K562 (cell line): ENCODE data around the gene TLE3. TPM values are rescaled to one million over a fixed set of nuclear protein-coding genes. Genes with fewer than 3 reads are reported as not detected.

Source experiments
- ATAC-seq: fragments of 200-7000 bp; cut with Tn5 transposase; 3 replicates; pipeline ENCODE4 v1.9.1; 2020; ENCODE audit warnings: moderate library complexity
- BruUV-seq: library from RNA; stranded (reverse); fragments of 400-500 nt; replicated peaks from 2 replicates; lab custom pipeline; 2021; lab: Mats Ljungman, UMichigan
- CTCF ChIA-PET: fragments of 300-600 bp; formaldehyde crosslinking; extraction: SDS; loops from one replicate; lab custom pipeline; 2021; ENCODE audit warnings: low intra/inter-chr PET ratio; lab: Yijun Ruan, JAX
- POLR2A ChIA-PET: fragments of 300-600, 350-650 bp; sonication (Branson Sonifier 250); formaldehyde crosslinking; extraction: SDS; loops from one replicate; lab custom pipeline; 2021; ENCODE audit warnings: antibody characterized with exemption, inconsistent platforms; lab: Yijun Ruan, JAX
- DNase-seq, 4 experiments: peaks; one replicate each; pipeline versions ENCODE4 v3.0.0 to v3.0.0-alpha.2; 2011 to 2018; ENCODE audit warnings: low spot score in 3 of 4, mixed read lengths in 3 of 4; ENCODE audit errors: extremely low read depth in 1 of 4
- FAIRE-seq: peaks from 2 replicates; lab custom pipeline; 2011; peaks lifted over from hg19 to GRCh38; lab: Jason Lieb, UNC
- H2AFZ ChIP-seq: 2 replicates; pipeline ENCODE4 v1.6.0; 2011; ENCODE audit warnings: low read depth, low read length, control low read depth, inconsistent platforms
- H3K27ac ChIP-seq: fragments of 200-600 bp; 3 replicates; pipeline ENCODE4 v1.8.0; 2011; ENCODE audit warnings: low read depth, mild to moderate bottlenecking, control low read depth, inconsistent platforms, low read length, moderate library complexity, mixed read lengths; ENCODE audit errors: extremely low read depth
- H3K27me3 ChIP-seq, 2 experiments: fragments of 300-600 bp in 1 of 2; 2 replicates in 1 of 2; 3 replicates in 1 of 2; pipeline versions ENCODE4 v1.6.0 to v1.8.0; 2011; ENCODE audit warnings: inconsistent platforms in 2 of 2, low read length in 2 of 2, mild to moderate bottlenecking in 1 of 2, mixed read lengths in 1 of 2, moderate library complexity in 1 of 2; ENCODE audit not compliant: control insufficient read depth in 2 of 2, insufficient read depth in 2 of 2
- H3K36me3 ChIP-seq: fragments of 300-600 bp; 3 replicates; pipeline ENCODE4 v1.8.0; 2011; ENCODE audit warnings: mild to moderate bottlenecking, low read length, inconsistent platforms; ENCODE audit not compliant: control insufficient read depth, insufficient read depth
- H3K4me1 ChIP-seq, 2 experiments: fragments of 200-600 bp in 1 of 2; replicated peaks in 1 of 2; 2 replicates in 1 of 2; 3 replicates in 1 of 2; pipeline versions ENCODE4 v1.5.1 to v1.8.0; 2011; ENCODE audit warnings: inconsistent platforms in 2 of 2, low read length in 2 of 2, mild to moderate bottlenecking in 1 of 2, mixed read lengths in 1 of 2, moderate library complexity in 1 of 2; ENCODE audit not compliant: control insufficient read depth in 2 of 2, insufficient read depth in 2 of 2
- H3K4me2 ChIP-seq: 2 replicates; pipeline ENCODE4 v1.6.1; 2011; ENCODE audit warnings: low read length, control low read depth, inconsistent platforms, mixed read lengths; ENCODE audit not compliant: insufficient read depth
- H3K4me3 ChIP-seq: fragments of 200-600 bp; sonication (generic), shearing (Covaris generic); 2 replicates; pipeline ENCODE4 v1.5.1; 2016; ENCODE audit warnings: control low read depth, inconsistent platforms
- H3K79me2 ChIP-seq: fragments of 200-600 bp; 3 replicates; pipeline ENCODE4 v1.8.0; 2011; ENCODE audit warnings: low read length, inconsistent platforms; ENCODE audit not compliant: control insufficient read depth, insufficient read depth
- H3K9ac ChIP-seq, 2 experiments: 2 replicates each; pipeline versions ENCODE4 v1.6.0 to v1.6.1; 2011; ENCODE audit warnings: low read depth in 2 of 2, low read length in 2 of 2, control low read depth in 1 of 2, inconsistent platforms in 1 of 2, mild to moderate bottlenecking in 1 of 2, mixed read lengths in 1 of 2; ENCODE audit not compliant: insufficient read depth in 1 of 2
- H3K9me1 ChIP-seq: one replicate; pipeline ENCODE4 v1.6.0; 2011; ENCODE audit warnings: inconsistent platforms, mild to moderate bottlenecking, low read length, moderate library complexity; ENCODE audit not compliant: control insufficient read depth, insufficient read depth
- H3K9me3 ChIP-seq: replicated peaks from 2 replicates; pipeline ENCODE4 v1.5.1; 2011; ENCODE audit warnings: low read depth, low read length, inconsistent platforms; ENCODE audit not compliant: control insufficient read depth, insufficient read depth
- H4K20me1 ChIP-seq: replicated peaks from 2 replicates; pipeline ENCODE4 v1.6.1; 2011; ENCODE audit warnings: low read length, inconsistent platforms, mixed read lengths; ENCODE audit not compliant: control insufficient read depth, insufficient read depth
- BCOR ChIP-seq: fragments of 450-650 bp; IDR thresholded peaks from 2 replicates; pipeline ENCODE4 v1.6.1; 2016
- ELF4 ChIP-seq: fragments of 450-650 bp; formaldehyde crosslinking; IDR thresholded peaks from 2 replicates; pipeline ENCODE4 v1.4.0; 2022; ENCODE audit warnings: missing genetic modification characterization
- FOXA1 ChIP-seq: fragments of 450-650 bp; IDR thresholded peaks from 2 replicates; pipeline ENCODE4 v1.6.1; 2016; ENCODE audit warnings: mild to moderate bottlenecking, borderline replicate concordance
- OTX1 ChIP-seq: fragments of 450-650 bp; formaldehyde crosslinking; IDR thresholded peaks from 2 replicates; pipeline ENCODE4 v1.4.0; 2022; ENCODE audit warnings: mild to moderate bottlenecking
- RBM25 ChIP-seq: fragments of 200-400 bp; formaldehyde crosslinking; IDR thresholded peaks from 2 replicates; pipeline ENCODE4 v1.6.1; 2018; ENCODE audit warnings: low read length, low read depth, moderate library complexity; ENCODE audit not compliant: severe bottlenecking
- SAP30 ChIP-seq: fragments of 200-600 bp; sonication (generic); IDR thresholded peaks from 2 replicates; pipeline ENCODE4 v1.6.1; 2012; ENCODE audit warnings: borderline replicate concordance, low read depth, mild to moderate bottlenecking, moderate library complexity, low read length, control low read depth, inconsistent platforms; ENCODE audit not compliant: insufficient read depth, poor library complexity, severe bottlenecking
- ZFP36 ChIP-seq: fragments of 150-350 bp; IDR thresholded peaks from 2 replicates; pipeline ENCODE4 v1.6.1; 2018; ENCODE audit warnings: low read length, low read depth; ENCODE audit not compliant: partially characterized antibody
- ZNF23 ChIP-seq: fragments of 250-450 bp; sonication (Bioruptor Pico); IDR thresholded peaks from 2 replicates; pipeline ENCODE4 v1.4.0; 2020; ENCODE audit warnings: mild to moderate bottlenecking
- ZNF436 ChIP-seq: fragments of 250-450, 450-650 bp; sonication (Bioruptor Pico); formaldehyde crosslinking; IDR thresholded peaks from 2 replicates; pipeline ENCODE4 v1.7.0; 2020; ENCODE audit warnings: mild to moderate bottlenecking
- WGBS: fragments of 100-300 bp; shearing (Covaris generic); methylation state at CpG from one replicate; pipeline ENCODE4 v1.1.6; 2016; ENCODE audit warnings: low coverage, mixed read lengths; ENCODE audit not compliant: insufficient coverage; ENCODE audit errors: missing lambda C conversion rate; 5-methylcytosine and 5-hydroxymethylcytosine counted together
- in situ Hi-C: fragments of 300-500 bp; cut with MboI; formaldehyde crosslinking; loops from 4 replicates; pipeline ENCODE4 v1.15.0; 2018; ENCODE audit warnings: inconsistent platforms, mixed read lengths
- intact Hi-C: fragments of 100-400 bp; cut with micrococcal nuclease; formaldehyde crosslinking; loops from 2 replicates; pipeline ENCODE4 v1.14.2; 2022
- polyA plus RNA-seq, 8 experiments: library from polyadenylated mRNA; depleted of rRNA in 4 of 8; stranded (reverse) in 5 of 8; unstranded in 3 of 8; fragments of >200 nt; fragmentation: Nextera tagmentation in 2 of 8; fragmentation: Illumina TruSeq in 1 of 8; extraction: Ambion mirVana in 2 of 8; extraction: Trizol in 1 of 8; gene quantifications; 2 replicates each; pipeline versions ENCODE4 v1.2.1 to v1.2.3, GENCODE V29; 2011 to 2014; ENCODE audit warnings: inconsistent platforms in 1 of 8, missing spikeins in 1 of 8
- total RNA-seq, 7 experiments: library from RNA; depleted of rRNA in 6 of 7; stranded (reverse); fragments of >200 nt in 6 of 7; fragmentation: Illumina TruSeq in 2 of 7; extraction: Trizol in 2 of 7; gene quantifications; 2 replicates each; pipeline versions ENCODE4 v1.2.1 to v1.2.3, GENCODE V29; 2011 to 2021; ENCODE audit warnings: low replicate concordance in 1 of 7

The TLE3 gene
- total and polyA plus RNA-seq, 9 of the 15 experiments (the other 6 are each of a cell fraction or from before 2014, with no cell fraction given): 1.5 to 84.2 (median 14.1) TPM

DNA sequence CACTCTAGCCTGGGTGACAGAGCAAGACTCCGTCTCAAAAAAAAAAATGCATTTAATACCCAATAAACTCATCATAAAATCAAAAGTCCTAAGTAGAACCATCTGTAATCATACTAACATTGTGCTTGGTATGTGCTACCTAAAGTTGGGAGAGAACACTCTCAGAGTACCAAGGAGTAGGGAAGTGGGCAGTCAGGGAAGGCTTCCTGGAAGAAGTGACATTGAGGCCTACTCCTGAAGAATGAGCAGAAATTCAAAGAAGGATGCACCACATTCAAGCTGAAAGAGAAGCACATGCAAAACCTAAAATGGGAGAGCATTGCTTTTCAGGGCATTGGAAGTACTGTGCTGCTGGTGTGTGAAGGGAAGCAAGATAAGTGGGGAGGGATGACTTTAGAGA is 54.1 kb downstream of the TLE3 start:
- no peak for TF ChIP-seq ZNF23 (CRISPR knock-in tag)
- TF ChIP-seq RBM25: peak; percentile 72
- TF ChIP-seq BCOR: peak; percentile 35; the same call in 1 of the 2 replicates
- no peak for TF ChIP-seq FOXA1
- peak; percentile 97 for TF ChIP-seq ZFP36
- TF ChIP-seq ZNF436: peak; percentile 63; the same call in 1 of the 2 replicates
- Histone ChIP-seq H3K27ac (no peak overlapping the region), H3K79me2 (no peaks in the 10 kb centered on the region), H3K9ac (no peak overlapping the region), H3K4me1 (no peaks in the 10 kb centered on the region), H3K27me3 (no peaks in the 10 kb centered on the region), H2AFZ (no peak overlapping the region), H4K20me1 (no peaks in the 10 kb centered on the region), H3K9me3 (no peaks in the 10 kb centered on the region), H3K36me3 (peaks cover 7% of the 10 kb centered on the region; the same call in 1 of the 3 replicates), H3K9me1 (peaks cover 4% of the 10 kb centered on the region), H3K4me3 (no peak overlapping the region), H3K4me2 (no peak overlapping the region)
- intact Hi-C loops (no loop called here), in situ Hi-C loops (no loop called here)
- WGBS: 20% methylated on average over 1 of the region's 1 CpG
- BruUV-seq: no TSS peak
- CTCF ChIA-PET: no interaction called here
- POLR2A ChIA-PET: no interaction called here
- FAIRE-seq (no peak), ATAC-seq (no peak), DNase-seq (no peak)

DNA sequence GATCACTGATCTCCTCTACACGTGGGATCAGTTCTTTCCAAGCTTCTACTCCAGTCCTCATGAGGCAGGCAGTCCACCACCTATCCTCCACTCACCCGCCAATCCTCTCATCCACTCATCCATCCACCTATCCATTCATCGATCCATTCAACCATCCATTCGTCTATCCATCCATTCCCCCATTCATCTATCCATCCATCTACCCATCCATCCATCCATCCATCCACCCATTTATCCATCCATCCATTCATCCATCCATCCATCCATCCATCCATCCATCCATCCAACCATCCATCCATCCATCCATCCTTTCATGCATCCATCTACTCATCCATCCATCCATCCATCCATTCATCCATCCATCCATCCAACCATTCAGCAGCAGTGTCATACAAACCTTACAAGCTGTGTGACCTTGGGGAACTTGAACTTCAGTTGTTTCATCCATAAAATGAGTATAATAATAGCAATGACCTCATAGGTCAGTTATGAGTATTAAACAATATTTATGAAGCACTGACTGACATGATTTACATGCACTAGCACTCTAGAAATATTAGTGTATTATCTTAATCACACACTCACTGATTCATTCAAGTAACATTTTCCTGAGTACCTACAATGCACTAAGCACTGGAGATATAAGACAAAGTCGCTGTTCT is 55.0 kb downstream of the TLE3 start:
- ChIA-PET CTCF (no interaction called here), POLR2A (no interaction called here)
- Histone ChIP-seq H3K4me2 (no peak overlapping the region), H3K9ac (no peak overlapping the region), H4K20me1 (no peaks in the 10 kb centered on the region), H3K9me1 (peaks cover 4% of the 10 kb centered on the region), H3K79me2 (no peaks in the 10 kb centered on the region), H3K27me3 (0 out of 5 replicates have a peak, but pooled peaks cover 0 to 2% of the 10 kb centered on the region in 2 experiments), H3K4me3 (no peak overlapping the region), H3K27ac (no peak overlapping the region), H3K9me3 (no peaks in the 10 kb centered on the region), H2AFZ (no peak overlapping the region), H3K36me3 (peaks cover under 1% of the 10 kb centered on the region; the same call in 1 of the 3 replicates), H3K4me1 (no peaks in the 10 kb centered on the region)
- FAIRE-seq (no peak), ATAC-seq (no peak), DNase-seq (no peak)
- WGBS: 24% methylated on average over 5 of the region's 5 CpGs
- BruUV-seq: no TSS peak
- in situ Hi-C loops (no loop called here), intact Hi-C loops (no loop called here)
- TF ChIP-seq ELF4 (CRISPR knock-in tag) (0 out of 2 replicates have a peak, but pooled peaks have one; percentile 17), OTX1 (CRISPR knock-in tag) (0 out of 2 replicates have a peak, but pooled peaks have one; percentile 35), SAP30 (no peak)
